ENCODE results near the gene PRAMEF11.
"Not testable (repeated sequence)": the region's sequence is repeated elsewhere in the genome, so short reads cannot be mapped to it uniquely, and the experiment has no call there.

GRCh38 chr1:12856786-12857185 lies 25.6 kb upstream of the PRAMEF11 start, which contains the start of gene PRAMEF2:
- not testable (repeated sequence) for TF ChIP-seq CTCF (IDR thresholded peaks at IDR 0.05; ENCODE audit: poor library complexity, severe bottlenecking); RAD21 (conservative IDR thresholded peaks at IDR 0.05); POLR2AphosphoS5 (IDR thresholded peaks at IDR 0.05); EZH2 (IDR thresholded peaks at IDR 0.05; ENCODE audit: borderline replicate concordance, insufficient read depth, low read length, poor library complexity, severe bottlenecking)
- TF ChIP-seq, protein P1, sequence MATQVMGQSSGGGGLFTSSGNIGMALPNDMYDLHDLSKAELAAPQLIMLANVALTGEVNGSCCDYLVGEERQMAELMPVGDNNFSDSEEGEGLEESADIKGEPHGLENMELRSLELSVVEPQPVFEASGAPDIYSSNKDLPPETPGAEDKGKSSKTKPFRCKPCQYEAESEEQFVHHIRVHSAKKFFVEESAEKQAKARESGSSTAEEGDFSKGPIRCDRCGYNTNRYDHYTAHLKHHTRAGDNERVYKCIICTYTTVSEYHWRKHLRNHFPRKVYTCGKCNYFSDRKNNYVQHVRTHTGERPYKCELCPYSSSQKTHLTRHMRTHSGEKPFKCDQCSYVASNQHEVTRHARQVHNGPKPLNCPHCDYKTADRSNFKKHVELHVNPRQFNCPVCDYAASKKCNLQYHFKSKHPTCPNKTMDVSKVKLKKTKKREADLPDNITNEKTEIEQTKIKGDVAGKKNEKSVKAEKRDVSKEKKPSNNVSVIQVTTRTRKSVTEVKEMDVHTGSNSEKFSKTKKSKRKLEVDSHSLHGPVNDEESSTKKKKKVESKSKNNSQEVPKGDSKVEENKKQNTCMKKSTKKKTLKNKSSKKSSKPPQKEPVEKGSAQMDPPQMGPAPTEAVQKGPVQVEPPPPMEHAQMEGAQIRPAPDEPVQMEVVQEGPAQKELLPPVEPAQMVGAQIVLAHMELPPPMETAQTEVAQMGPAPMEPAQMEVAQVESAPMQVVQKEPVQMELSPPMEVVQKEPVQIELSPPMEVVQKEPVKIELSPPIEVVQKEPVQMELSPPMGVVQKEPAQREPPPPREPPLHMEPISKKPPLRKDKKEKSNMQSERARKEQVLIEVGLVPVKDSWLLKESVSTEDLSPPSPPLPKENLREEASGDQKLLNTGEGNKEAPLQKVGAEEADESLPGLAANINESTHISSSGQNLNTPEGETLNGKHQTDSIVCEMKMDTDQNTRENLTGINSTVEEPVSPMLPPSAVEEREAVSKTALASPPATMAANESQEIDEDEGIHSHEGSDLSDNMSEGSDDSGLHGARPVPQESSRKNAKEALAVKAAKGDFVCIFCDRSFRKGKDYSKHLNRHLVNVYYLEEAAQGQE (IDR thresholded peaks at IDR 0.05; ENCODE audit: borderline replicate concordance) = not testable (repeated sequence)
